Suppressor macrophage (primary cell): ENCODE results near the gene CFAP61.
A peak's percentile ranks its signal among the peaks of the same experiment; 100 is the strongest.

ENCODE experiments used
- DNase-seq, 4 experiments: peaks; one replicate each; pipeline ENCODE4 v3.0.0-alpha.2; 2020 to 2022

Gene CFAP61

GRCh38 chr20:20406306-20406705 is 354.0 kb downstream of the CFAP61 start:
- no peak for DNase-seq

DNA sequence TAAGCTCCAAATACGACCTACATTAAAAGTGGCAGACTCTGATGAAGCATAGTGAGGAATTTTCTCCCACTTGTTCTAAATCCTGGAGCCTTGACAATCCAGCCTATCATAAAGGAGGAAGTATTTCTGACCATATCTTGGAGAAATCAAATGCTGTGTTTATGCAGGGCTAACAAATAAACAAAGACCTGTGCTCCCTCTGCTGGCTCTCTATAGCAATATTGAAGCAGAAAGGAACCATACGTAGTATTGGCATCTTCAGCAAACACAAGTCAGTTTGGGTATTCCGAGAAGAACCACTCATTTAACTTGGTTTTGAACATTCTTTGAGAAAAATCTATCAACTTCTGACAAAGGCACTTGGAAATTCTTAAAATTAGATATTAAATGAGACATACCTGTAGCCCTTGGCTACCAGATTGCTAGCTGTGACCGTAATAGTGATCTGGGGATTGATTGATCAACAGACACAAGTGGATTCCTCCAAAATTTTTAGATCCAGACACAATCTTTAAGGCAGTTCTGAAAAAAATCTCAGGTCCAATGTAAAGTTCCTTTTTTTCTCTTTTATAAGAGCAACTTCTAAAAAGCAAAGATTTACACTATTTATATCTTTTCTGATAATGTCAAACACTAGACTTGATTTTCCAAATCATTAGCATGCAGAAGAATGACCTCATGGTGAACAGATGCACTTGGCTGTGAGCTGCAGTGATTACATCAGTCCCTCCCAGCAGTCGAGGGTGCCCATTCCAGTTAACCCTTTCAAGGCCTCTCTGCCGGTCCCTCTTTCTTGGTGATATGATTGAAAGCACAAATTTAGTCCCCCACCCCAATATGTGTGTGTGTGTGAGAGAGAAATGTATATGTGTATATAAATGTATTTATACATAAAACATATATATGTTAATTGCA is 355.8 kb downstream of the CFAP61 start:
- peak; percentile 54 to 72 (median 65) for DNase-seq

GRCh38 chr20:20409331-20409730 is 357.0 kb downstream of the CFAP61 start:
- no peak for DNase-seq
